GM11168 (cell line): ENCODE results near the gene TMEM45B.
"Not testable (repeated sequence)": the region's sequence is repeated elsewhere in the genome, so short reads cannot be mapped to it uniquely, and the experiment has no call there.

Source experiments
- in situ Hi-C: fragments of 300-500 bp; cut with MboI; formaldehyde crosslinking; loops from one replicate; pipeline ENCODE4 v1.12.0; 2022; ENCODE audit warnings: low sequenced_read_pairs; ENCODE audit not compliant: unreplicated experiment

Gene TMEM45B

GRCh38 chr11:129815596-129816461 is at the start of gene TMEM45B:
Gene TMEM45B, plus strand, starts transcription at chr11:129815848. Its CDS starts 36,635 bp downstream, at chr11:129852483.
- in situ Hi-C loops: no loop called here

- in situ Hi-C loops: no loop called here
Observed at GRCh38 chr11:129766898-129767604, 48.6 kb upstream of the TMEM45B start.

GRCh38 chr11:129767827-129768226 is 47.8 kb upstream of the TMEM45B start:
- in situ Hi-C loops: no loop called here

- in situ Hi-C loops: no loop called here
Observed at GRCh38 chr11:129768356-129768755, 47.3 kb upstream of the TMEM45B start.

- in situ Hi-C loops: no loop called here
Observed at GRCh38 chr11:129769059-129769458, 46.6 kb upstream of the TMEM45B start.

- in situ Hi-C loops: no loop called here
Observed at GRCh38 chr11:129770993-129771392, 44.7 kb upstream of the TMEM45B start.

GRCh38 chr11:129771456-129771855 is 44.2 kb upstream of the TMEM45B start:
- in situ Hi-C loops: not testable (repeated sequence)

- in situ Hi-C loops: no loop called here
Observed at GRCh38 chr11:129778877-129779276, 36.8 kb upstream of the TMEM45B start.

GRCh38 chr11:129779342-129779741 is 36.3 kb upstream of the TMEM45B start:
- in situ Hi-C loops: no loop called here

- in situ Hi-C loops: no loop called here
Observed at GRCh38 chr11:129785383-129786111, 30.1 kb upstream of the TMEM45B start.

GRCh38 chr11:129786112-129786416 is 29.6 kb upstream of the TMEM45B start:
- in situ Hi-C loops: not testable (repeated sequence)

GRCh38 chr11:129787532-129788155 is 28.0 kb upstream of the TMEM45B start:
- in situ Hi-C loops: no loop called here

GRCh38 chr11:129788278-129788677 is 27.4 kb upstream of the TMEM45B start:
- in situ Hi-C loops: no loop called here

- in situ Hi-C loops: no loop called here
Observed at GRCh38 chr11:129790106-129790505, 25.5 kb upstream of the TMEM45B start.

GRCh38 chr11:129791515-129791914 is 24.1 kb upstream of the TMEM45B start:
- in situ Hi-C loops: no loop called here

- in situ Hi-C loops: no loop called here
Observed at GRCh38 chr11:129792663-129793062, 23.0 kb upstream of the TMEM45B start.

GRCh38 chr11:129795089-129795488 is 20.6 kb upstream of the TMEM45B start:
- in situ Hi-C loops: no loop called here

GRCh38 chr11:129798212-129798611 is 17.4 kb upstream of the TMEM45B start:
- in situ Hi-C loops: no loop called here

- in situ Hi-C loops: not testable (repeated sequence)
Observed at GRCh38 chr11:129800162-129800561, 15.5 kb upstream of the TMEM45B start.

GRCh38 chr11:129800655-129801054 is 15.0 kb upstream of the TMEM45B start:
- in situ Hi-C loops: no loop called here
